DMS153 treated with DMSO at 0.1 percent for 48 hours (cell line): Measurements from ENCODE around the gene B3GALT6.
"Not testable (repeated sequence)": the region's sequence is repeated elsewhere in the genome, so short reads cannot be mapped to it uniquely, and the experiment has no call there.

Experiments
- DNase-seq: peaks from one replicate; lab custom pipeline; 2025; ENCODE audit not compliant: unreplicated experiment; lab: John Stamatoyannopoulos, UW

The B3GALT6 gene

DNA sequence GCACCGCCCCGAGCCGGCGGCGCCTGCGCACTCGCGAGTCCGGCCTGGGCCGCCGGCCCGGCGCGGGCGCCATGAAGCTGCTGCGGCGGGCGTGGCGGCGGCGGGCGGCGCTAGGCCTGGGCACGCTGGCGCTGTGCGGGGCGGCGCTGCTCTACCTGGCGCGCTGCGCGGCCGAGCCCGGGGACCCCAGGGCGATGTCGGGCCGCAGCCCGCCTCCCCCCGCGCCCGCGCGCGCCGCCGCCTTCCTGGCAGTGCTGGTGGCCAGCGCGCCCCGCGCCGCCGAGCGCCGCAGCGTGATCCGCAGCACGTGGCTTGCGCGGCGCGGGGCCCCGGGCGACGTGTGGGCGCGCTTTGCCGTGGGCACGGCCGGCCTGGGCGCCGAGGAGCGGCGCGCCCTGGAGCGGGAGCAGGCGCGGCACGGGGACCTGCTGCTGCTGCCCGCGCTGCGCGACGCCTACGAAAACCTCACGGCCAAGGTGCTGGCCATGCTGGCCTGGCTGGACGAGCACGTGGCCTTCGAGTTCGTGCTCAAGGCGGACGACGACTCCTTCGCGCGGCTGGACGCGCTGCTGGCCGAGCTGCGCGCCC, at the start of gene B3GALT6:
Gene B3GALT6, plus strand, starts transcription at position 30 of the 588 bp plus-strand sequence. Its CDS starts 42 bp downstream, at position 72.
- DNase-seq: no peak

GRCh38 chr1:1182491-1183220, 49.4 kb upstream of the B3GALT6 start:
- DNase-seq: no peak

DNA sequence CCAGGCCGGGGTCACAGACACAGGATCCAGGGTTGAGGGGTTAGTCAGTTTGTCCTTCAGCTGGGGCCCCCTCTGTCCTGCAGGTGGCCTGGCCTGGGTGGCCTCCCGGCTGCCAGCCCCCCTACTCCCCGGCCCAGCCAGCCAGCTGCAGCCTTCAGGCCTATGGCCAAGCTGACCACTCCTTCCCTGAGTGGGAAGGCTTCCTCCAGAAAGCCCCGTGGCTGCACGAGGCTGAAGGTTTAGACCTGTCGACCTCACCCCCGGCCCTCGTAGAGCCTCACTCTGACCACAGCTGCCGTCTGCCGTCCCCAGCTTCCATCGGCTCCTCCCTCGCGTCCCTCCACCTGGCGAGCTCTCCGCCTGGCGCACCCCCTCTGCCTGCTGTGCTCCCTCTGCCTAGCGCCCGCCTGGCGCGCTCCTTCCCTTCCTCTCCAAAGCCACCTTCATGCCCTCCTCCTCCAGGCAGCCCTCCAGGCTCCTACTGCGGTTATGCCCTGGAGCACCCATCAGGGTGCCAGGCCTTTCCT, 48.8 kb upstream of the B3GALT6 start:
- DNase-seq: no peak

DNA sequence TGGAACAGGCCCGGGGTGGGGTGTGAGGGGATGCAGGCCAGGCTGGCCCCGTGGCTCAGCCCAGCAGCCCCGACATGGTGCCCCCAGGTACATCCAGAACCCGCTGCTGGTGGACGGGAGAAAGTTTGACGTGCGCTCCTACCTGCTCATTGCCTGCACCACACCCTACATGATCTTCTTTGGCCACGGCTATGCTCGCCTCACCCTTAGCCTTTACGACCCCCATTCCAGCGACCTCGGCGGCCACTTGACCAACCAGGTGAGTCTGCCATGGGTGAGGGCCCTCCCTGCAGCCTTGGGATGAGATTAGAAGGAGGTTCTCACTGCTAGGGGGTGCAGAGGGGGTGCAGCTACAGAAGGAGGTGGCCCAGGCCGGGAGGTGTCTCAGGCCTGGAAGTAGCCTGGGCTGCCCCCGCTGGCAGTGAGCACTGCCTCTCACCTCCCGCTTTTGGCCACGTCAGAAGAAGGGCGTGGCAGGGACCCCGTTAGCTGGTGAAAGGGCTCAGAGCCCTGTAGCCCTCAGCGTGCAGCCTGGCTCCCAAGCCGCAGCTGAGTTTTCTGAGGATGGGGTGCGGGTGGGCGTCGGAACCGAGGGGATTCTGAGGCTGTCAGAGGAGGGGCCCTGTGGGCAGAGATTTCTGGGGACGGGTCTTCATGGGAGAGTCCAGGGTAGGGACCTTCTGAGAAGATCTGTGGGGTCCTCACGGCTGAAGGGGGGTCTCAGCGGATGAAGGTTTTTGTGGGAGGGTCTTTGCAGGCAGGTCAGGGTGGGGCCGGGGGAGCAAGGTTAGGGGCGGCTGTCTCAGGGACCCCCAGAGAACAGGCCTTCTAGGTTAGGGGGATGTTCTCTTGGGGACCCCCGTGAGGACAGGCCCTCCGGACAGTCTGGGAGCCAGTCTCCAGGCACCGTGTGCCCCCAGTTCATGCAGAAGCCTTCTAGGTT, 47.9 kb upstream of the B3GALT6 start:
- DNase-seq: no peak

- DNase-seq: no peak
Observed at GRCh38 chr1:1185101-1185765, 46.8 kb upstream of the B3GALT6 start.

DNA sequence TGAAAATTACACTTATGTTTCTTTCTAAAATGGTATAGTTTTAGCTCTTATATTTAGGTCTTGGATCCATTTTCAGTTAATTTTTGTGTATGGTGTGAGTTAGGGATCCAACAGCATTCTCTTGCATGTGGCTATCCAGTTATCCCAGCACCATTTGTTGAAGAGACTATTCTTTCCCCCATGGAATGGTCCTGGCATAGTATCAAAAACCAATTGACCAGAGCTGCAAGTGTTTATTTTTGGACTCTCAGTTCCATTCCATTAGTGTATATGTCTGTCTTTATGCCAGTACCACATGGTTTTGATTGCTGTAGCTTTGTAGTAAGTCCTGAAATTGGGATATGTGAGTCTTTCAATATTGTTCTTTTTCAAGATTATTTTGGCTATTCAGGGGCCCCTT, 44.1 kb upstream of the B3GALT6 start:
- DNase-seq: no peak

DNA sequence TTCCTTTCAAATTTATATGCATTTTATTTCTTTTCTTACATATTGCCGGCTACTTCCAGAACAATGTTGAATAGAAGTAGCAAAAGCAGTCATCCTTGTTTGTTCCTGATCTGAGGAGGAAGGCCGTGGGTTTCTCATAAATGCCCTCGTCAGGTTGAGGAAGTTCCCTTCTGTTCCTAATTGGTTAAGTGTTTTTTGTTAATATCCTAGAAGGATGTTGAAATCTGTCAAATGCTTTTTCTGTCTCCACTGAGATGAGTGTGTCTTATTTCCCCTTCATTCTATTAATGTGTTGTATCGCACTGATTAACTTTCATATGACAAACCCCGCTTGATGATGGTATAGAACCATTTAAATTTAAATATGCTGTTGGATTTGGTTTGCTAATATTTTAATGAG, 42.9 kb upstream of the B3GALT6 start:
- no peak for DNase-seq

- no peak for DNase-seq
Observed at GRCh38 chr1:1191734-1192133, 40.3 kb upstream of the B3GALT6 start.

- DNase-seq: no peak
Observed at GRCh38 chr1:1194723-1195122, 37.3 kb upstream of the B3GALT6 start.

GRCh38 chr1:1195726-1196125, 36.3 kb upstream of the B3GALT6 start:
- not testable (repeated sequence) for DNase-seq

DNA sequence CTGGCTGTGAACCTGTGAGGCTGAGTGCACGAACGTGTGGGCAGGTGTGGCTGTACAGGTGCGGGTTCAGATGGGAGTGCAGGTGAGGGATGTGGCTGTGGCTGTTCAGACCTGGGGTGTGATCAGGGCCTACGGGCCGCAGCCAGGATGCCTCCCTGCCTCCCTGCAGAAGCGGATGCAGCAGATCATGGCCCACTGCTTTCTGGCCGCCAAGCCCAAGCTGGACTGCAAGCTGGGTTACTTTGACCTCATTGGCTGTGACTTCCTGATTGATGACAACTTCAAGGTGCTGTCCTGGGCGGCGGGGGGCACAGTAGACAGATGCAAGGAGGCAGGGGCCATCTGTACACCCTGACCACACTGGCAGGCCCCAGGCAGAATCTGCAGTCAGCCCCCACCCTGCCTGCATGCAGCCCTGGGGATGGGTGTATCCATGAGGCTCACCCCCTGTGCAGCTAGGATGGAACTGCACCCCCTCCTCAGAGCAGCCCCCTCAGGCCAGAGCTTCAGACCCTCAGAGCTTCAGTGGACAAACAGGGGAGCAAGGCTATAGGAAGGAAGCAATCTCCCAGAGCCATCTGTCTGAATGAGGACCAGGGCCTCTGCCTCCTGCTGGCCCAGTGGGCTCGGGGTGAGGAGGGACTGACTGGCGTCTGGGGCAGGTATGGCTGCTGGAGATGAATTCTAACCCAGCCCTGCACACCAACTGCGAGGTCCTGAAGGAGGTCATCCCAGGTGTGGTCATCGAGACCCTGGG, 35.4 kb upstream of the B3GALT6 start:
- no peak for DNase-seq

GRCh38 chr1:1197188-1197500, 34.9 kb upstream of the B3GALT6 start:
- no peak for DNase-seq

- DNase-seq: no peak
Observed at GRCh38 chr1:1197551-1198422, 34.2 kb upstream of the B3GALT6 start.

GRCh38 chr1:1198423-1199140, 33.5 kb upstream of the B3GALT6 start:
- DNase-seq: no peak

DNA sequence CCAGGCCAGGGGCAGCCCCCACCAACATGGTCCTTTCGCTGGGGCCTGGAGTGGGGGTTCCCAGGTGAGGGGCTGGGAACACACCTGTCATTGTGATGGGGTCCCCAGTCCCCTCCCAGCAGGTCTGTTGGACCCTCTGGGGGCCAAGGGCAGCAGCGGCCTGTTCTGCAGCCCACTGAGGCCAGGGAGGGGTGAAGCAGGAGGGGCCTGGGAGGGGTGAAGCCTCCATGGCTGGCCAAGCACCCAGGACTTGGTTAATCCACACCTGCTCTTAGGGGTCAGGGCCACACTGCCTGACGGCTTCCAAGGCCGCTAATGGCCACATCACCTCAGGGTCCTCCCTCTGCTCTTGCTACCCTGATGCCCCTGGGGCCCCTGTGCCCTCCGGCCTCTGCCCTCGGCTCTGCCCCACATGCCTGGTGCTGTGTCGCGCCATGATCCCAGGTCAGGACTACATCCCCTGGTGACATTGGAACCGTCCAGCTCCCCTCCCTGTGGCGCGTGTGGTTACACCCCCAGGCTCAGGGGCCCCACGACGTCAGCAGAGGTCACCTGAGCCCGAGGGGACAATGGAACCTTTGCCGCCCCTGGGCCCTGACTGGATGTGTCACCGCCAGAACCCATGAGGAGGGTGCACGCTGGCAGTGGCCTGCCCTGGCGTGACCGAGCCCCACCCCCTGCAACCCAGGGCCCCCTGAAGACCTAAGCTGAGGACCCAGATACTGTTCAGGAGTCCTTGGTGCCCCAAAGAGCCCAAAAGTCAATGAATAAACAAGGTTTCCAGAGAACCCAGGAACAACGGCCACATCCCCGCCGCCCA, 32.7 kb upstream of the B3GALT6 start:
- DNase-seq: no peak

- no peak for DNase-seq
Observed at GRCh38 chr1:1199961-1200875, 31.8 kb upstream of the B3GALT6 start.
